Mesenchymal stem cell (in vitro differentiated cells and primary cell): ENCODE results near the gene SLC16A13.

Source experiments
- DNase-seq: peaks from one replicate; pipeline ENCODE4 v3.0.0-alpha.2; 2013
- H2AFZ ChIP-seq: one replicate; pipeline ENCODE4 v1.6.1; 2013; ENCODE audit warnings: low read depth, mild to moderate bottlenecking, control low read depth, inconsistent platforms, low read length, moderate library complexity
- H2AK5ac ChIP-seq: 2 replicates; pipeline ENCODE4 v1.6.1; 2013; ENCODE audit warnings: low read length, moderate library complexity, mild to moderate bottlenecking, inconsistent platforms; ENCODE audit not compliant: severe bottlenecking
- H2BK120ac ChIP-seq: one replicate; pipeline ENCODE4 v1.6.1; 2013; ENCODE audit warnings: low read depth, mild to moderate bottlenecking, inconsistent platforms, low read length, moderate library complexity
- H2BK12ac ChIP-seq, 2 experiments: one replicate each; pipeline ENCODE4 v1.6.1; 2013; ENCODE audit warnings: inconsistent platforms in 2 of 2, low read length in 2 of 2, mild to moderate bottlenecking in 2 of 2, moderate library complexity in 2 of 2, control low read depth in 1 of 2
- H2BK15ac ChIP-seq: one replicate; pipeline ENCODE4 v1.6.1; 2013; ENCODE audit warnings: mild to moderate bottlenecking, low read depth, inconsistent platforms; ENCODE audit not compliant: poor library complexity, severe bottlenecking
- H2BK5ac ChIP-seq: 2 replicates; pipeline ENCODE4 v1.6.1; 2013; ENCODE audit warnings: low read depth, mild to moderate bottlenecking, low read length, control low read depth, inconsistent platforms; ENCODE audit not compliant: poor library complexity, severe bottlenecking
- H3K14ac ChIP-seq, 2 experiments: one replicate each; pipeline ENCODE4 v1.6.1; 2013; ENCODE audit warnings: inconsistent platforms in 2 of 2, low read length in 2 of 2, control low read depth in 1 of 2, mild to moderate bottlenecking in 1 of 2, moderate library complexity in 1 of 2
- H3K18ac ChIP-seq, 2 experiments: one replicate each; pipeline ENCODE4 v1.6.1; 2013; ENCODE audit warnings: inconsistent platforms in 2 of 2, low read length in 2 of 2, control low read depth in 1 of 2, low read depth in 1 of 2, mild to moderate bottlenecking in 1 of 2
- H3K23ac ChIP-seq, 2 experiments: one replicate each; pipeline ENCODE4 v1.6.1; 2013; ENCODE audit warnings: inconsistent platforms in 2 of 2, low read length in 2 of 2, mild to moderate bottlenecking in 2 of 2, moderate library complexity in 2 of 2, control low read depth in 1 of 2
- H3K27ac ChIP-seq: 2 replicates; pipeline ENCODE4 v1.5.1; 2013; ENCODE audit warnings: mild to moderate bottlenecking, moderate library complexity, low read length, control low read depth, inconsistent platforms; ENCODE audit not compliant: poor library complexity, severe bottlenecking
- H3K27me3 ChIP-seq, 2 experiments: 2 replicates each; pipeline versions ENCODE4 v1.6.1 to v1.7.0; 2013; ENCODE audit warnings: low read length in 2 of 2, mild to moderate bottlenecking in 2 of 2, moderate library complexity in 2 of 2, control low read depth in 1 of 2, inconsistent platforms in 1 of 2; ENCODE audit not compliant: control insufficient read depth in 1 of 2, insufficient read depth in 1 of 2
- H3K36me3 ChIP-seq, 2 experiments: 2 replicates each; pipeline versions ENCODE4 v1.6.1 to v1.7.0; 2013; ENCODE audit warnings: low read length in 2 of 2, control low read depth in 1 of 2, inconsistent platforms in 1 of 2, low read depth in 1 of 2, mild to moderate bottlenecking in 1 of 2; ENCODE audit not compliant: insufficient read depth in 2 of 2, control insufficient read depth in 1 of 2
- H3K4ac ChIP-seq, 2 experiments: one replicate each; pipeline ENCODE4 v1.6.1; 2013; ENCODE audit warnings: inconsistent platforms in 2 of 2, low read length in 2 of 2, mild to moderate bottlenecking in 2 of 2, moderate library complexity in 2 of 2, control low read depth in 1 of 2, low read depth in 1 of 2
- H3K4me1 ChIP-seq: 2 replicates; pipeline ENCODE4 v1.6.1; 2013; ENCODE audit warnings: low read depth, low read length, control low read depth; ENCODE audit not compliant: control insufficient read depth, insufficient read depth
- H3K4me2 ChIP-seq: 2 replicates; pipeline ENCODE4 v1.6.1; 2013; ENCODE audit warnings: low read length, mild to moderate bottlenecking, inconsistent platforms; ENCODE audit not compliant: poor library complexity, severe bottlenecking
- H3K4me3 ChIP-seq, 2 experiments: 2 replicates each; pipeline versions ENCODE4 v1.5.1 to v1.7.0; 2013; ENCODE audit warnings: low read length in 2 of 2, mild to moderate bottlenecking in 2 of 2, control low read depth in 1 of 2, low read depth in 1 of 2; ENCODE audit not compliant: insufficient read depth in 1 of 2
- H3K79me1 ChIP-seq: replicated peaks from 2 replicates; pipeline ENCODE4 v1.6.1; 2013; ENCODE audit warnings: mild to moderate bottlenecking, control low read depth, low read length, inconsistent platforms; ENCODE audit not compliant: poor library complexity, severe bottlenecking
- H3K9ac ChIP-seq: 2 replicates; pipeline ENCODE4 v1.7.0; 2013; ENCODE audit warnings: mild to moderate bottlenecking, low read length, moderate library complexity
- H3K9me3 ChIP-seq: 2 replicates; pipeline ENCODE4 v1.7.0; 2013; ENCODE audit warnings: mild to moderate bottlenecking, low read length; ENCODE audit not compliant: control insufficient read depth
- H4K8ac ChIP-seq: one replicate; pipeline ENCODE4 v1.6.1; 2013; ENCODE audit warnings: inconsistent platforms, mild to moderate bottlenecking, low read length, moderate library complexity
- H4K91ac ChIP-seq: one replicate; pipeline ENCODE4 v1.6.1; 2013; ENCODE audit warnings: mild to moderate bottlenecking, low read length, inconsistent platforms
- WGBS: methylation state at CpG from one replicate; pipeline ENCODE4 v1.1.7; 2013; ENCODE audit warnings: mixed read lengths; 5-methylcytosine and 5-hydroxymethylcytosine counted together

SLC16A13 gene

GRCh38 chr17:7017827-7018200, 18.0 kb upstream of the SLC16A13 start:
- Histone ChIP-seq H3K9me3 (no peaks in the 10 kb centered on the region), H3K4ac (no peak overlapping the region), H3K4me2 (no peak overlapping the region), H3K27ac (no peak overlapping the region), H2BK15ac (no peak overlapping the region), H2AFZ (no peak overlapping the region), H3K18ac (no peak overlapping the region), H3K4me1 (peaks cover 24% of the 10 kb centered on the region), H3K79me1 (peaks cover 8% of the 10 kb centered on the region), H2BK5ac (no peak overlapping the region), H2AK5ac (no peak overlapping the region), H3K9ac (peak overlapping the region; percentile 90), H3K27me3 (peaks cover 4 to 7% of the 10 kb centered on the region in 2 experiments), H2BK120ac (no peak overlapping the region), H4K91ac (no peak overlapping the region), H3K23ac (no peak overlapping the region), H2BK12ac (no peak overlapping the region), H3K4me3 (peak overlapping the region in 1 of 2 experiments; percentile 78), H4K8ac (no peak overlapping the region), H3K36me3 (peaks cover 18 to 24% of the 10 kb centered on the region in 2 experiments), H3K14ac (no peak overlapping the region)
- no peak for DNase-seq
- whole genome bisulfite sequencing: 89% methylated on average over 12 of the region's 12 CpGs

GRCh38 chr17:7018331-7018964, 17.4 kb upstream of the SLC16A13 start:
- H3K4ac ChIP-seq: no peak overlapping the region
- peak overlapping the region; percentile 31 for H2BK15ac ChIP-seq
- H3K4me3 ChIP-seq: peak overlapping the region in 1 of 2 experiments; percentile 78
- no peak overlapping the region for H2AK5ac ChIP-seq
- no peak overlapping the region for H4K91ac ChIP-seq
- H2BK5ac ChIP-seq: no peak overlapping the region
- no peak overlapping the region for H3K18ac ChIP-seq
- no peak overlapping the region for H3K4me2 ChIP-seq
- H2BK120ac ChIP-seq: no peak overlapping the region
- peaks cover 4 to 14% of the 10 kb centered on the region in 2 experiments for H3K27me3 ChIP-seq
- no peak for DNase-seq
- H3K9ac ChIP-seq: peak overlapping the region; percentile 90
- H3K4me1 ChIP-seq: peaks cover 28% of the 10 kb centered on the region
- no peak overlapping the region for H2AFZ ChIP-seq
- H3K79me1 ChIP-seq: peaks cover 8% of the 10 kb centered on the region
- no peak overlapping the region for H3K27ac ChIP-seq
- 92% methylated on average over 8 of the region's 10 CpGs for WGBS
- H2BK12ac ChIP-seq: no peak overlapping the region
- H4K8ac ChIP-seq: peak overlapping the region; percentile 15
- H3K23ac ChIP-seq: no peak overlapping the region
- H3K9me3 ChIP-seq: no peaks in the 10 kb centered on the region
- no peak overlapping the region for H3K14ac ChIP-seq
- H3K36me3 ChIP-seq: peaks cover 18 to 24% of the 10 kb centered on the region in 2 experiments

GRCh38 chr17:7019367-7019766, 16.4 kb upstream of the SLC16A13 start:
- no peak overlapping the region for H2BK12ac ChIP-seq
- H4K91ac ChIP-seq: no peak overlapping the region
- H2AK5ac ChIP-seq: no peak overlapping the region
- H3K4me1 ChIP-seq: peaks cover 24% of the 10 kb centered on the region
- H3K14ac ChIP-seq: no peak overlapping the region
- H3K4ac ChIP-seq: no peak overlapping the region
- H3K79me1 ChIP-seq: peaks cover 8% of the 10 kb centered on the region
- H2BK120ac ChIP-seq: peak overlapping the region; percentile 75
- H2AFZ ChIP-seq: no peak overlapping the region
- H3K9me3 ChIP-seq: no peaks in the 10 kb centered on the region
- no peak overlapping the region for H3K27ac ChIP-seq
- H3K4me3 ChIP-seq: peak overlapping the region in 1 of 2 experiments; percentile 78
- H3K18ac ChIP-seq: peak overlapping the region in 1 of 2 experiments; percentile 31
- no peak overlapping the region for H3K4me2 ChIP-seq
- H2BK5ac ChIP-seq: no peak overlapping the region
- H4K8ac ChIP-seq: peak overlapping the region; percentile 93
- DNase-seq: no peak
- peaks cover 4 to 16% of the 10 kb centered on the region in 2 experiments for H3K27me3 ChIP-seq
- H3K23ac ChIP-seq: no peak overlapping the region
- H3K9ac ChIP-seq: peak overlapping the region; percentile 90
- WGBS: 67% methylated on average over 10 of the region's 10 CpGs
- peaks cover 13 to 21% of the 10 kb centered on the region in 2 experiments for H3K36me3 ChIP-seq
- H2BK15ac ChIP-seq: no peak overlapping the region

- Histone ChIP-seq H3K4me2 (peak overlapping the region; percentile 37), H2BK15ac (no peak overlapping the region), H3K9me3 (no peaks in the 10 kb centered on the region), H2BK120ac (peak overlapping the region; percentile 75), H2AK5ac (no peak overlapping the region), H3K4me3 (peak overlapping the region; percentile 18 to 78), H2AFZ (peak overlapping the region; percentile 33), H3K27ac (no peak overlapping the region), H2BK5ac (no peak overlapping the region), H4K8ac (peak overlapping the region; percentile 93), H3K36me3 (peaks cover 13 to 21% of the 10 kb centered on the region in 2 experiments), H3K4me1 (peaks cover 24% of the 10 kb centered on the region), H3K23ac (peak overlapping the region in 1 of 2 experiments; percentile 65), H3K4ac (peak overlapping the region; percentile 28 to 76), H4K91ac (peak overlapping the region; percentile 85), H3K79me1 (peaks cover 8% of the 10 kb centered on the region), H3K14ac (peak overlapping the region in 1 of 2 experiments; percentile 4), H2BK12ac (peak overlapping the region in 1 of 2 experiments; percentile 10), H3K9ac (peak overlapping the region; percentile 90), H3K18ac (peak overlapping the region; percentile 31 to 34), H3K27me3 (peaks cover 4 to 16% of the 10 kb centered on the region in 2 experiments)
- DNase-seq: peak; percentile 54
- WGBS: 29% methylated on average over 8 of the region's 16 CpGs
Observed at GRCh38 chr17:7019839-7020519, 15.8 kb upstream of the SLC16A13 start.
